ENCODE results near the gene BHLHA9. TPM values are rescaled to one million over a fixed set of nuclear protein-coding genes. Genes with fewer than 3 reads are reported as not detected.

The BHLHA9 gene
- total RNA-seq, 2 experiments from 2014 or later = not detected

Other genes starting within 250 kb of the BHLHA9 start
- 10 to 100 TPM; 52.5 to 56.2 TPM for gene ABR, start 90.5 kb upstream of the BHLHA9 start, total RNA-seq
- not detected for gene TRARG1, start 9.2 kb downstream of the BHLHA9 start, total RNA-seq
- gene YWHAE, start 129.8 kb downstream of the BHLHA9 start, total RNA-seq = 100 to 1,000 TPM; 564 to 609 TPM
- 10 to 100 TPM; 20.6 to 21.3 TPM for gene CRK, start 185.8 kb downstream of the BHLHA9 start, total RNA-seq
- 10 to 100 TPM; 30.4 to 31.4 TPM for gene MYO1C, start 222.2 kb downstream of the BHLHA9 start, total RNA-seq
- 10 to 100 TPM; 22.6 to 23.7 TPM for gene INPP5K, start 246.2 kb downstream of the BHLHA9 start, total RNA-seq